Liver (tissue), 9 donors: ENCODE data around the gene SFN. TPM values are rescaled to one million over a fixed set of nuclear protein-coding genes. Genes with fewer than 3 reads are reported as not detected.
A peak's percentile ranks its signal among the peaks of the same experiment; 100 is the strongest.

Experiments used
- DNase-seq: peaks from one replicate; pipeline ENCODE4 v3.0.0-alpha.2; 2017; ENCODE audit warnings: low spot score
- H3K27ac ChIP-seq, 2 donors: one replicate each; pipeline ENCODE4 v1.7.0; 2013; ENCODE audit warnings: inconsistent platforms in 2 of 2, low read length in 2 of 2, control low read depth in 1 of 2, low read depth in 1 of 2, mild to moderate bottlenecking in 1 of 2
- H3K27me3 ChIP-seq, 4 donors: one replicate each; pipeline versions ENCODE4 v1.6.1 to v1.7.0; 2013; ENCODE audit warnings: low read length in 3 of 4, inconsistent platforms in 1 of 4, mild to moderate bottlenecking in 1 of 4, moderate library complexity in 1 of 4; ENCODE audit not compliant: control insufficient read depth in 4 of 4, insufficient read depth in 4 of 4
- H3K36me3 ChIP-seq, 4 donors: one replicate each; pipeline versions ENCODE4 v1.6.1 to v1.7.0; 2013; ENCODE audit warnings: low read length in 3 of 4, mild to moderate bottlenecking in 3 of 4, low read depth in 1 of 4, moderate library complexity in 1 of 4; ENCODE audit not compliant: control insufficient read depth in 4 of 4, insufficient read depth in 3 of 4
- H3K4me1 ChIP-seq, 4 donors: one replicate each; pipeline versions ENCODE4 v1.6.1 to v1.7.0; 2013; ENCODE audit warnings: low read length in 3 of 4, mild to moderate bottlenecking in 3 of 4, moderate library complexity in 1 of 4; ENCODE audit not compliant: control insufficient read depth in 4 of 4, insufficient read depth in 4 of 4
- H3K4me3 ChIP-seq, 3 donors: one replicate each; pipeline versions ENCODE4 v1.6.1 to v1.7.0; 2013; ENCODE audit warnings: low read length in 3 of 3, control low read depth in 1 of 3, low read depth in 1 of 3, mild to moderate bottlenecking in 1 of 3
- H3K9ac ChIP-seq, 2 donors: one replicate each; pipeline ENCODE4 v1.7.0; 2013; ENCODE audit warnings: low read length in 2 of 2, mild to moderate bottlenecking in 2 of 2, moderate library complexity in 2 of 2, control low read depth in 1 of 2, low read depth in 1 of 2
- H3K9me3 ChIP-seq, 4 donors: one replicate each; pipeline versions ENCODE4 v1.6.1 to v1.7.0; 2013; ENCODE audit warnings: low read length in 3 of 4; ENCODE audit not compliant: control insufficient read depth in 4 of 4
- EGR1 ChIP-seq, 2 donors: IDR thresholded peaks; 2 replicates each; pipeline ENCODE4 v1.6.1; 2016 to 2018; ENCODE audit warnings: antibody characterized with exemption in 2 of 2, low read depth in 2 of 2
- FOXA1 ChIP-seq: IDR thresholded peaks from 2 replicates; pipeline ENCODE4 v1.6.1; 2016; ENCODE audit warnings: antibody characterized with exemption
- FOXA2 ChIP-seq: IDR thresholded peaks from 2 replicates; pipeline ENCODE4 v1.6.1; 2016; ENCODE audit warnings: antibody characterized with exemption
- GABPA ChIP-seq, 2 donors: IDR thresholded peaks in 1 of 2; conservative IDR thresholded peaks in 1 of 2; 2 replicates each; pipeline ENCODE4 v1.6.1; 2016; ENCODE audit warnings: antibody characterized with exemption in 2 of 2, mild to moderate bottlenecking in 1 of 2, moderate library complexity in 1 of 2
- HNF4A ChIP-seq, 2 donors: conservative IDR thresholded peaks; 2 replicates each; pipeline ENCODE4 v1.6.1; 2016; ENCODE audit warnings: antibody characterized with exemption in 2 of 2, mild to moderate bottlenecking in 2 of 2
- HNF4G ChIP-seq: IDR thresholded peaks from 2 replicates; pipeline ENCODE4 v1.6.1; 2016; ENCODE audit warnings: antibody characterized with exemption
- JUND ChIP-seq, 2 donors: IDR thresholded peaks; 2 replicates each; pipeline ENCODE4 v1.6.1; 2016; ENCODE audit warnings: antibody characterized with exemption in 2 of 2
- NR2F2 ChIP-seq: IDR thresholded peaks from 2 replicates; pipeline ENCODE4 v1.6.1; 2016; ENCODE audit warnings: antibody characterized with exemption
- RAD21 ChIP-seq, 2 donors: IDR thresholded peaks; 2 replicates each; pipeline ENCODE4 v1.6.1; 2016; ENCODE audit warnings: antibody characterized with exemption in 2 of 2, mild to moderate bottlenecking in 2 of 2
- RXRA ChIP-seq, 2 donors: IDR thresholded peaks; 2 replicates each; pipeline ENCODE4 v1.6.1; 2017 to 2018; ENCODE audit warnings: antibody characterized with exemption in 2 of 2, mild to moderate bottlenecking in 1 of 2
- SP1 ChIP-seq: IDR thresholded peaks from 2 replicates; pipeline ENCODE4 v1.6.1; 2018; ENCODE audit warnings: antibody characterized with exemption, mild to moderate bottlenecking
- TAF1 ChIP-seq: conservative IDR thresholded peaks from 2 replicates; pipeline ENCODE4 v1.6.1; 2016; ENCODE audit warnings: antibody characterized with exemption, mild to moderate bottlenecking
- YY1 ChIP-seq: IDR thresholded peaks from 2 replicates; pipeline ENCODE4 v1.6.1; 2016; ENCODE audit warnings: antibody characterized with exemption, mild to moderate bottlenecking
- WGBS: extraction: QIAGEN DNeasy Blood & Tissue Kit; methylation state at CpG from one replicate; pipeline ENCODE4 v1.1.7; 2013; 5-methylcytosine and 5-hydroxymethylcytosine counted together
- polyA plus RNA-seq, 2 donors: library from polyadenylated mRNA; stranded (reverse) in 1 of 2; unstranded in 1 of 2; fragments of 200-250 nt in 1 of 2; fragments of >200 nt in 1 of 2; fragmentation: Nextera tagmentation in 1 of 2; extraction: Ambion mirVana in 1 of 2; gene quantifications; one replicate each; pipeline versions ENCODE4 v1.2.1 to v1.2.3, GENCODE V29; 2013 to 2015
- total RNA-seq, 2 donors: library from RNA; depleted of rRNA; stranded (reverse); fragments of >200 nt; gene quantifications; one replicate each; pipeline ENCODE4 v1.2.3, GENCODE V29; 2014
- TF ChIP-seq, protein P1 (sequence below): IDR thresholded peaks from 2 replicates; pipeline ENCODE4 v1.6.1; 2016; ENCODE audit warnings: antibody characterized with exemption
- TF ChIP-seq, protein P2 (sequence below): fragments of 150-350 bp; IDR thresholded peaks from 2 replicates; pipeline ENCODE4 v1.5.1; 2017; ENCODE audit warnings: improper control_type of control experiment, low read depth, low read length; ENCODE audit not compliant: missing input control
- TF ChIP-seq, protein P3 (sequence below): IDR thresholded peaks from 2 replicates; pipeline ENCODE4 v1.6.1; 2016; ENCODE audit warnings: antibody characterized with exemption, mild to moderate bottlenecking
- TF ChIP-seq, protein P4 (sequence below): IDR thresholded peaks from 2 replicates; pipeline ENCODE4 v1.6.1; 2016; ENCODE audit warnings: antibody characterized with exemption
- TF ChIP-seq, protein P5 (sequence below): IDR thresholded peaks from 2 replicates; pipeline ENCODE4 v1.6.1; 2016; ENCODE audit warnings: antibody characterized with exemption
- donor health status: healthy.
- donor health status: healthy.
- donor health status: healthy.
- donor health status: healthy.
- donor health status: healthy.

Gene SFN
- total and polyA plus RNA-seq, 4 donors = 0.17 to 0.69 TPM; not detected in 2

DNA sequence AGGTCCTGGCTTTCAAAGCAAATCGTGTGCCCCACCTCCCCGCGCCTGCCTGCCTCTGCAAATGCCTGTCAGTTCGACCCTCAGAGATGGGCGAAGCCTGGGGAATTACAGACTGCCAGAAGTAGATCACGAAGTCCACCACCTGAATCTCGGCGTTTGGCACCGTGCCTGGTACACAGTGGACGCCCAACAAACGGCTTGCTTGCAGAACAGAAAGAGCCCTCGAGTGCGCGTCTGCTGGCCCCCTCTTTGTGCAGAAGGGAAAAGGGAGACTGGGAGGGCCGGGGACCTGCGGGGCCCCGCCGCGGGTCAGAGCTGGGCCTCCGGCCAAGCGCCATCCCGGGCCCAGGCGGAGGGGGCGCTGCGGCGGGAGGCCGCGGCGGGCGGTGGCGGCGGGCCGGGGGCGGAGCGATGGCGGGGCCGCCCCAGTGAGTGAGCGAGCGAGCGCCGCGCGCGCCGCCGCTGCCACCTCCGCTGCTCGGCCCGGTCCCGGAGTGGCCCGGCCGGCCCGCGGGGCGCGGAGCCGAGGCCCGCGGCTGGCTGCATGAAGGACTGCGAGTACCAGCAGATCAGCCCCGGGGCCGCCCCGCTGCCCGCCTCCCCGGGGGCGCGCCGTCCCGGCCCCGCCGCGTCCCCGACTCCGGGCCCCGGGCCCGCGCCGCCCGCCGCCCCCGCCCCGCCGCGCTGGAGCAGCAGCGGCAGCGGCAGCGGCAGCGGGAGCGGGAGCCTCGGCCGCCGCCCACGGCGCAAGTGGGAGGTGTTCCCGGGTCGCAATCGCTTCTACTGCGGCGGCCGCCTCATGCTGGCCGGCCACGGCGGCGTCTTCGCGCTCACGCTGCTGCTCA is 36.5 kb upstream of the SFN start, which contains the start of gene ZDHHC18:
ZDHHC18 (plus strand) TSS at position 428 of the 845 bp plus-strand sequence; CDS start at position 545, 117 bp downstream.
- Histone ChIP-seq H3K9ac (peak within 1 kb of the TSS; percentile 46 to 69), H3K9me3 (no peaks in the 10 kb centered on the region), H3K36me3 (peaks cover 0 to 3% (median 0%) of the 10 kb centered on the region in 4 donors), H3K4me1 (peaks cover 15 to 50% (median 39%) of the 10 kb centered on the region in 4 donors), H3K27me3 (no peaks in the 10 kb centered on the region), H3K4me3 (peak within 1 kb of the TSS; percentile 56 to 87 (median 67)), H3K27ac (peak within 1 kb of the TSS; percentile 52 to 64)
- DNase-seq = peak; percentile 75
- WGBS = under 1% methylated on average over 107 of the region's 107 CpGs
- TF ChIP-seq NR2F2 (no peak), EGR1 (IDR thresholded peaks at IDR 0.05; ENCODE audit: low read depth in 2 of 2) (no peak), JUND (IDR thresholded peaks at IDR 0.05) (no peak), HNF4A (conservative IDR thresholded peaks at IDR 0.05) (no peak)
- TF ChIP-seq, protein P1, sequence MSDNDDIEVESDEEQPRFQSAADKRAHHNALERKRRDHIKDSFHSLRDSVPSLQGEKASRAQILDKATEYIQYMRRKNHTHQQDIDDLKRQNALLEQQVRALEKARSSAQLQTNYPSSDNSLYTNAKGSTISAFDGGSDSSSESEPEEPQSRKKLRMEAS = no peak
- TF ChIP-seq, protein P2, sequence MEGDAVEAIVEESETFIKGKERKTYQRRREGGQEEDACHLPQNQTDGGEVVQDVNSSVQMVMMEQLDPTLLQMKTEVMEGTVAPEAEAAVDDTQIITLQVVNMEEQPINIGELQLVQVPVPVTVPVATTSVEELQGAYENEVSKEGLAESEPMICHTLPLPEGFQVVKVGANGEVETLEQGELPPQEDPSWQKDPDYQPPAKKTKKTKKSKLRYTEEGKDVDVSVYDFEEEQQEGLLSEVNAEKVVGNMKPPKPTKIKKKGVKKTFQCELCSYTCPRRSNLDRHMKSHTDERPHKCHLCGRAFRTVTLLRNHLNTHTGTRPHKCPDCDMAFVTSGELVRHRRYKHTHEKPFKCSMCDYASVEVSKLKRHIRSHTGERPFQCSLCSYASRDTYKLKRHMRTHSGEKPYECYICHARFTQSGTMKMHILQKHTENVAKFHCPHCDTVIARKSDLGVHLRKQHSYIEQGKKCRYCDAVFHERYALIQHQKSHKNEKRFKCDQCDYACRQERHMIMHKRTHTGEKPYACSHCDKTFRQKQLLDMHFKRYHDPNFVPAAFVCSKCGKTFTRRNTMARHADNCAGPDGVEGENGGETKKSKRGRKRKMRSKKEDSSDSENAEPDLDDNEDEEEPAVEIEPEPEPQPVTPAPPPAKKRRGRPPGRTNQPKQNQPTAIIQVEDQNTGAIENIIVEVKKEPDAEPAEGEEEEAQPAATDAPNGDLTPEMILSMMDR = peak; percentile 61

DNA sequence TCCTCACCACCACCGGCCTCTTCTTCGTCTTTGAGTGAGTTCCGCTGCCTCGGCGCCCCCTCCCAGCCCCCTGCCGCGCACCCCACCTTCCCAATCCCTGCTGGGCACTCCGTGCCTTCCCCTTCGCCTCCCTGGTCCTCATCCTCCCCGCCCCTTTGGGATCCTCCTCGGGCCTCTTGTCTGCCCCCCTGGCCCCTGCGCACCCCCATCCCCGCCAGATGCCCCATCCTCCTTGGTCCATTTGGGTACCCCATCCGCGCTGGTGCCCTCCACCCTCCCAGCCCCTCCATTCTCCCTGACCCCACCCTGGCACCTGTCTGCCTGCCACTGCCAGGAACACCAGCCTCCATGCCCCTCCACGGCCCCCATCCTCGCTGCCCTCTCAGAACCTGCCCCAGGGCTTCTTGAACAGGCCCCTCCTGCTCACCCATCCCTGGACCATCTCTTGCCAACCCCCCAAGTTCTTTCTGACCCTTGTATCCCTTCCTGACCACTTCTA is 35.8 kb upstream of the SFN start:
- Histone ChIP-seq H3K4me1 (peaks cover 15 to 55% (median 43%) of the 10 kb centered on the region in 4 donors), H3K4me3 (peak overlapping the region in 2 of 3 donors; percentile 67 to 87), H3K27me3 (no peaks in the 10 kb centered on the region), H3K9me3 (no peaks in the 10 kb centered on the region), H3K27ac (peak overlapping the region; percentile 48 to 64), H3K36me3 (peaks cover 0 to 3% (median 0%) of the 10 kb centered on the region in 4 donors), H3K9ac (peak overlapping the region; percentile 46 to 69)
- WGBS = 8% methylated on average over 17 of the region's 17 CpGs
- no peak for DNase-seq
- TF ChIP-seq, protein P1 = no peak
- TF ChIP-seq FOXA2 = no peak
- TF ChIP-seq, protein P3, sequence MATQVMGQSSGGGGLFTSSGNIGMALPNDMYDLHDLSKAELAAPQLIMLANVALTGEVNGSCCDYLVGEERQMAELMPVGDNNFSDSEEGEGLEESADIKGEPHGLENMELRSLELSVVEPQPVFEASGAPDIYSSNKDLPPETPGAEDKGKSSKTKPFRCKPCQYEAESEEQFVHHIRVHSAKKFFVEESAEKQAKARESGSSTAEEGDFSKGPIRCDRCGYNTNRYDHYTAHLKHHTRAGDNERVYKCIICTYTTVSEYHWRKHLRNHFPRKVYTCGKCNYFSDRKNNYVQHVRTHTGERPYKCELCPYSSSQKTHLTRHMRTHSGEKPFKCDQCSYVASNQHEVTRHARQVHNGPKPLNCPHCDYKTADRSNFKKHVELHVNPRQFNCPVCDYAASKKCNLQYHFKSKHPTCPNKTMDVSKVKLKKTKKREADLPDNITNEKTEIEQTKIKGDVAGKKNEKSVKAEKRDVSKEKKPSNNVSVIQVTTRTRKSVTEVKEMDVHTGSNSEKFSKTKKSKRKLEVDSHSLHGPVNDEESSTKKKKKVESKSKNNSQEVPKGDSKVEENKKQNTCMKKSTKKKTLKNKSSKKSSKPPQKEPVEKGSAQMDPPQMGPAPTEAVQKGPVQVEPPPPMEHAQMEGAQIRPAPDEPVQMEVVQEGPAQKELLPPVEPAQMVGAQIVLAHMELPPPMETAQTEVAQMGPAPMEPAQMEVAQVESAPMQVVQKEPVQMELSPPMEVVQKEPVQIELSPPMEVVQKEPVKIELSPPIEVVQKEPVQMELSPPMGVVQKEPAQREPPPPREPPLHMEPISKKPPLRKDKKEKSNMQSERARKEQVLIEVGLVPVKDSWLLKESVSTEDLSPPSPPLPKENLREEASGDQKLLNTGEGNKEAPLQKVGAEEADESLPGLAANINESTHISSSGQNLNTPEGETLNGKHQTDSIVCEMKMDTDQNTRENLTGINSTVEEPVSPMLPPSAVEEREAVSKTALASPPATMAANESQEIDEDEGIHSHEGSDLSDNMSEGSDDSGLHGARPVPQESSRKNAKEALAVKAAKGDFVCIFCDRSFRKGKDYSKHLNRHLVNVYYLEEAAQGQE = no peak
- no peak for TF ChIP-seq GABPA (IDR thresholded peaks at IDR 0.05 in 1 of 2, conservative IDR thresholded peaks at IDR 0.05 in 1 of 2)
- TF ChIP-seq RXRA (IDR thresholded peaks at IDR 0.05) = no peak
- no peak for TF ChIP-seq HNF4G
- no peak for TF ChIP-seq YY1
- no peak for TF ChIP-seq RAD21 (IDR thresholded peaks at IDR 0.05)
- TF ChIP-seq SP1 = no peak
- no peak for TF ChIP-seq EGR1 (IDR thresholded peaks at IDR 0.05; ENCODE audit: low read depth in 2 of 2)
- no peak for TF ChIP-seq JUND (IDR thresholded peaks at IDR 0.05)
- TF ChIP-seq TAF1 = no peak
- TF ChIP-seq, protein P4, sequence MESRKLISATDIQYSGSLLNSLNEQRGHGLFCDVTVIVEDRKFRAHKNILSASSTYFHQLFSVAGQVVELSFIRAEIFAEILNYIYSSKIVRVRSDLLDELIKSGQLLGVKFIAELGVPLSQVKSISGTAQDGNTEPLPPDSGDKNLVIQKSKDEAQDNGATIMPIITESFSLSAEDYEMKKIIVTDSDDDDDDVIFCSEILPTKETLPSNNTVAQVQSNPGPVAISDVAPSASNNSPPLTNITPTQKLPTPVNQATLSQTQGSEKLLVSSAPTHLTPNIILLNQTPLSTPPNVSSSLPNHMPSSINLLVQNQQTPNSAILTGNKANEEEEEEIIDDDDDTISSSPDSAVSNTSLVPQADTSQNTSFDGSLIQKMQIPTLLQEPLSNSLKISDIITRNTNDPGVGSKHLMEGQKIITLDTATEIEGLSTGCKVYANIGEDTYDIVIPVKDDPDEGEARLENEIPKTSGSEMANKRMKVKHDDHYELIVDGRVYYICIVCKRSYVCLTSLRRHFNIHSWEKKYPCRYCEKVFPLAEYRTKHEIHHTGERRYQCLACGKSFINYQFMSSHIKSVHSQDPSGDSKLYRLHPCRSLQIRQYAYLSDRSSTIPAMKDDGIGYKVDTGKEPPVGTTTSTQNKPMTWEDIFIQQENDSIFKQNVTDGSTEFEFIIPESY = no peak
- no peak for TF ChIP-seq FOXA1
- TF ChIP-seq, protein P5, sequence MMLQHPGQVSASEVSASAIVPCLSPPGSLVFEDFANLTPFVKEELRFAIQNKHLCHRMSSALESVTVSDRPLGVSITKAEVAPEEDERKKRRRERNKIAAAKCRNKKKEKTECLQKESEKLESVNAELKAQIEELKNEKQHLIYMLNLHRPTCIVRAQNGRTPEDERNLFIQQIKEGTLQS = no peak
- TF ChIP-seq, protein P2 = no peak
- TF ChIP-seq HNF4A (conservative IDR thresholded peaks at IDR 0.05) = no peak
- TF ChIP-seq NR2F2 = no peak
